T-cell (primary cell): ENCODE results near the gene DSCAML1. TPM values are rescaled to one million over a fixed set of nuclear protein-coding genes. Genes with fewer than 3 reads are reported as not detected.

Experiments used
- ATAC-seq, 4 experiments: fragments of 200-7000 bp in 3 of 4; fragments of 150-1000 bp in 1 of 4; cut with Tn5 transposase; replicated peaks in 1 of 4; 1 replicate in 3 of 4; 2 replicates in 1 of 4; pipeline ENCODE4 v1.10.0; 2021; ENCODE audit warnings: moderate library complexity in 3 of 4, mild to moderate bottlenecking in 2 of 4, moderate number of reproducible peaks in 1 of 4
- CTCF ChIA-PET, 2 donors: fragments of 300-600 bp; sonication (Branson Sonifier 250); formaldehyde crosslinking; loops; one replicate each; lab custom pipeline; 2022; ENCODE audit warnings: antibody characterized with exemption in 2 of 2; lab: Charles Lee
- POLR2A ChIA-PET, 2 donors: fragments of 300-600 bp; sonication (Branson Sonifier 250); formaldehyde crosslinking; loops; one replicate each; lab custom pipeline; 2022; ENCODE audit warnings: antibody characterized with exemption in 2 of 2; lab: Charles Lee
- DNase-seq, 35 experiments: peaks; one replicate each; pipeline versions ENCODE4 v3.0.0 to v3.0.0-alpha.2; 2013 to 2023
- H3K27ac ChIP-seq: one replicate; pipeline ENCODE4 v1.5.1; 2013; ENCODE audit warnings: low read length
- H3K27me3 ChIP-seq, 2 experiments: replicated peaks in 1 of 2; 1 replicate in 1 of 2; 2 replicates in 1 of 2; pipeline versions ENCODE4 v1.6.1 to v1.7.0; 2013; ENCODE audit warnings: low read length in 1 of 2, mixed read lengths in 1 of 2; ENCODE audit not compliant: control insufficient read depth in 2 of 2, insufficient read depth in 2 of 2; ENCODE audit errors: extremely low read depth in 1 of 2
- H3K36me3 ChIP-seq, 2 donors: 1 replicate in 1 of 2; 2 replicates in 1 of 2; pipeline versions ENCODE4 v1.6.1 to v1.7.0; 2013; ENCODE audit warnings: low read length in 1 of 2; ENCODE audit not compliant: control insufficient read depth in 2 of 2, insufficient read depth in 1 of 2; ENCODE audit errors: extremely low read depth in 1 of 2
- H3K4me1 ChIP-seq, 2 experiments: 1 replicate in 1 of 2; 2 replicates in 1 of 2; pipeline versions ENCODE4 v1.6.1 to v1.7.0; 2013; ENCODE audit warnings: low read length in 2 of 2, mixed read lengths in 1 of 2; ENCODE audit not compliant: insufficient read depth in 2 of 2, control insufficient read depth in 1 of 2; ENCODE audit errors: extremely low read depth in 1 of 2
- H3K4me3 ChIP-seq, 2 donors: 1 replicate in 1 of 2; 2 replicates in 1 of 2; pipeline versions ENCODE4 v1.5.1 to v1.7.0; 2013; ENCODE audit warnings: mild to moderate bottlenecking in 2 of 2, low read length in 1 of 2, moderate library complexity in 1 of 2; ENCODE audit not compliant: control insufficient read depth in 1 of 2; ENCODE audit errors: extremely low read depth in 1 of 2
- H3K9me3 ChIP-seq: 2 replicates; pipeline ENCODE4 v1.7.0; 2013
- H3K27ac Mint-ChIP-seq, 2 donors: one replicate each; pipeline ENCODE4 v1.8.0; 2020 to 2021; ENCODE audit warnings: mild to moderate bottlenecking in 2 of 2, mixed read lengths in 2 of 2
- H3K27me3 Mint-ChIP-seq, 2 donors: one replicate each; pipeline ENCODE4 v1.8.0; 2021 to 2022; ENCODE audit warnings: mixed read lengths in 2 of 2
- H3K36me3 Mint-ChIP-seq: one replicate; pipeline ENCODE4 v1.8.0; 2021; ENCODE audit warnings: mixed read lengths
- H3K4me1 Mint-ChIP-seq, 3 donors: one replicate each; pipeline ENCODE4 v1.8.0; 2020 to 2022; ENCODE audit warnings: mixed read lengths in 3 of 3, mild to moderate bottlenecking in 1 of 3
- H3K4me3 Mint-ChIP-seq, 3 donors: one replicate each; pipeline ENCODE4 v1.8.0; 2020 to 2022; ENCODE audit warnings: mild to moderate bottlenecking in 3 of 3, mixed read lengths in 3 of 3, moderate library complexity in 3 of 3
- H3K9me3 Mint-ChIP-seq, 3 donors: one replicate each; pipeline ENCODE4 v1.8.0; 2020 to 2022; ENCODE audit warnings: mixed read lengths in 3 of 3
- WGBS: methylation state at CpG from one replicate; pipeline ENCODE4 v1.1.5; 2013; ENCODE audit warnings: missing lambda C conversion rate; ENCODE audit not compliant: insufficient coverage; 5-methylcytosine and 5-hydroxymethylcytosine counted together
- total RNA-seq, 35 experiments: library from RNA in 6 of 35; stranded (reverse) in 6 of 35; fragments of 120-200 nt in 1 of 35; gene quantifications; one replicate each; pipeline versions ENCODE4 v1.2.1 to v1.2.4 and lab custom pipeline; 2013 to 2026

DSCAML1 gene
- total RNA-seq, 5 donors from 2014 or later (not counting 1 experiment from before 2014, with no cell fraction given), result 0.15 to 2.4 (median 0.96) TPM

GRCh38 chr11:117643606-117644300, 153.3 kb downstream of the DSCAML1 start:
- no peak overlapping the region for H3K4me3 Mint-ChIP-seq
- no peaks in the 10 kb centered on the region for H3K36me3 Mint-ChIP-seq
- ChIA-PET POLR2A (no interaction called here), CTCF (no interaction called here)
- Histone ChIP-seq H3K9me3 (no peaks in the 10 kb centered on the region), H3K27me3 (peaks cover 0 to 41% of the 10 kb centered on the region in 2 experiments), H3K27ac (no peak overlapping the region), H3K4me3 (no peak overlapping the region), H3K4me1 (no peaks in the 10 kb centered on the region), H3K36me3 (no peaks in the 10 kb centered on the region)
- H3K9me3 Mint-ChIP-seq, result peaks cover 0 to 1% (median 0%) of the 10 kb centered on the region in 3 donors
- no peak overlapping the region for H3K27ac Mint-ChIP-seq
- ATAC-seq, result no peak
- WGBS, result 76% methylated on average over 7 of the region's 20 CpGs
- H3K27me3 Mint-ChIP-seq, result peaks cover 11 to 27% of the 10 kb centered on the region in 2 donors
- H3K4me1 Mint-ChIP-seq, result no peaks in the 10 kb centered on the region
- no peak for DNase-seq

- ChIA-PET CTCF (no interaction called here), POLR2A (no interaction called here)
- WGBS, result 100% methylated on average over 1 of the region's 3 CpGs
- DNase-seq (no peak), ATAC-seq (no peak)
- H3K36me3 ChIP-seq, result no peaks in the 10 kb centered on the region
- H3K27me3 ChIP-seq, result peaks cover 0 to 41% of the 10 kb centered on the region in 2 experiments
- no peak overlapping the region for H3K27ac Mint-ChIP-seq
- no peak overlapping the region for H3K4me3 Mint-ChIP-seq
- H3K4me1 ChIP-seq, result no peaks in the 10 kb centered on the region
- peaks cover 0 to 5% (median 0%) of the 10 kb centered on the region in 3 donors for H3K9me3 Mint-ChIP-seq
- peaks cover 11 to 27% of the 10 kb centered on the region in 2 donors for H3K27me3 Mint-ChIP-seq
- H3K9me3 ChIP-seq, result no peaks in the 10 kb centered on the region
- H3K4me3 ChIP-seq, result no peak overlapping the region
- H3K27ac ChIP-seq, result no peak overlapping the region
- H3K36me3 Mint-ChIP-seq, result no peaks in the 10 kb centered on the region
- no peaks in the 10 kb centered on the region for H3K4me1 Mint-ChIP-seq
Observed at GRCh38 chr11:117642835-117643234, 154.2 kb downstream of the DSCAML1 start.

- no peaks in the 10 kb centered on the region for H3K36me3 ChIP-seq
- peaks cover 0 to 40% of the 10 kb centered on the region in 2 experiments for H3K27me3 ChIP-seq
- H3K27ac ChIP-seq, result no peak overlapping the region
- H3K36me3 Mint-ChIP-seq, result no peaks in the 10 kb centered on the region
- 79% methylated on average over 4 of the region's 4 CpGs for WGBS
- peaks cover 0 to 5% (median 0%) of the 10 kb centered on the region in 3 donors for H3K9me3 Mint-ChIP-seq
- H3K4me1 ChIP-seq, result no peaks in the 10 kb centered on the region
- no peak overlapping the region for H3K4me3 ChIP-seq
- no peak overlapping the region for H3K27ac Mint-ChIP-seq
- DNase-seq (no peak), ATAC-seq (no peak)
- no peaks in the 10 kb centered on the region for H3K9me3 ChIP-seq
- H3K4me3 Mint-ChIP-seq, result no peak overlapping the region
- ChIA-PET POLR2A (no interaction called here), CTCF (no interaction called here)
- no peaks in the 10 kb centered on the region for H3K4me1 Mint-ChIP-seq
- H3K27me3 Mint-ChIP-seq, result peaks cover 11 to 25% of the 10 kb centered on the region in 2 donors
Observed at GRCh38 chr11:117642396-117642795, 154.6 kb downstream of the DSCAML1 start.

- 69% methylated on average over 6 of the region's 14 CpGs for WGBS
- H3K27ac Mint-ChIP-seq, result no peak overlapping the region
- no peak for ATAC-seq
- Histone ChIP-seq H3K4me3 (no peak overlapping the region), H3K36me3 (no peaks in the 10 kb centered on the region), H3K9me3 (no peaks in the 10 kb centered on the region), H3K27me3 (peaks cover 0 to 36% of the 10 kb centered on the region in 2 experiments), H3K27ac (no peak overlapping the region), H3K4me1 (no peaks in the 10 kb centered on the region)
- ChIA-PET CTCF (no interaction called here), POLR2A (no interaction called here)
- no peaks in the 10 kb centered on the region for H3K4me1 Mint-ChIP-seq
- no peaks in the 10 kb centered on the region for H3K36me3 Mint-ChIP-seq
- no peak for DNase-seq
- peaks cover 7 to 25% of the 10 kb centered on the region in 2 donors for H3K27me3 Mint-ChIP-seq
- no peak overlapping the region for H3K4me3 Mint-ChIP-seq
- H3K9me3 Mint-ChIP-seq, result peaks cover 0 to 5% (median 0%) of the 10 kb centered on the region in 3 donors
Observed at GRCh38 chr11:117641008-117641915, 155.8 kb downstream of the DSCAML1 start.

- ChIA-PET CTCF (no interaction called here), POLR2A (no interaction called here)
- H3K36me3 Mint-ChIP-seq, result no peaks in the 10 kb centered on the region
- peaks cover 0 to 5% (median 0%) of the 10 kb centered on the region in 3 donors for H3K9me3 Mint-ChIP-seq
- H3K9me3 ChIP-seq, result no peaks in the 10 kb centered on the region
- H3K4me1 ChIP-seq, result no peaks in the 10 kb centered on the region
- no peak overlapping the region for H3K27ac Mint-ChIP-seq
- WGBS, result 69% methylated on average over 2 of the region's 7 CpGs
- no peak overlapping the region for H3K27ac ChIP-seq
- peaks cover 0 to 35% of the 10 kb centered on the region in 2 experiments for H3K27me3 ChIP-seq
- H3K4me1 Mint-ChIP-seq, result no peaks in the 10 kb centered on the region
- DNase-seq, result no peak
- no peak overlapping the region for H3K4me3 Mint-ChIP-seq
- no peaks in the 10 kb centered on the region for H3K36me3 ChIP-seq
- no peak overlapping the region for H3K4me3 ChIP-seq
- no peak for ATAC-seq
- peaks cover 10 to 25% of the 10 kb centered on the region in 2 donors for H3K27me3 Mint-ChIP-seq
Observed at GRCh38 chr11:117640041-117640440, 157.0 kb downstream of the DSCAML1 start.

- no peaks in the 10 kb centered on the region for H3K4me1 ChIP-seq
- Mint-ChIP-seq H3K27me3 (peaks cover 10 to 25% of the 10 kb centered on the region in 2 donors), H3K9me3 (peaks cover 0 to 5% (median 0%) of the 10 kb centered on the region in 3 donors), H3K36me3 (no peaks in the 10 kb centered on the region), H3K4me3 (no peak overlapping the region), H3K4me1 (no peaks in the 10 kb centered on the region), H3K27ac (no peak overlapping the region)
- no peaks in the 10 kb centered on the region for H3K36me3 ChIP-seq
- no peak overlapping the region for H3K27ac ChIP-seq
- ChIA-PET CTCF (no interaction called here), POLR2A (no interaction called here)
- H3K4me3 ChIP-seq, result no peak overlapping the region
- ATAC-seq, result no peak
- WGBS, result 100% methylated on average over 3 of the region's 8 CpGs
- no peaks in the 10 kb centered on the region for H3K9me3 ChIP-seq
- DNase-seq, result no peak
- peaks cover 0 to 31% of the 10 kb centered on the region in 2 experiments for H3K27me3 ChIP-seq
Observed at GRCh38 chr11:117639601-117640000, 157.4 kb downstream of the DSCAML1 start.
